Epidermal melanocyte (primary cell): ENCODE results near the gene CLIC2.
"Not testable (repeated sequence)": the region's sequence is repeated elsewhere in the genome, so short reads cannot be mapped to it uniquely, and the experiment has no call there.

Source experiments
- DNase-seq: peaks from one replicate; pipeline ENCODE4 v3.0.0; 2011; ENCODE audit warnings: low spot score; ENCODE audit not compliant: insufficient read length

CLIC2 gene

DNA sequence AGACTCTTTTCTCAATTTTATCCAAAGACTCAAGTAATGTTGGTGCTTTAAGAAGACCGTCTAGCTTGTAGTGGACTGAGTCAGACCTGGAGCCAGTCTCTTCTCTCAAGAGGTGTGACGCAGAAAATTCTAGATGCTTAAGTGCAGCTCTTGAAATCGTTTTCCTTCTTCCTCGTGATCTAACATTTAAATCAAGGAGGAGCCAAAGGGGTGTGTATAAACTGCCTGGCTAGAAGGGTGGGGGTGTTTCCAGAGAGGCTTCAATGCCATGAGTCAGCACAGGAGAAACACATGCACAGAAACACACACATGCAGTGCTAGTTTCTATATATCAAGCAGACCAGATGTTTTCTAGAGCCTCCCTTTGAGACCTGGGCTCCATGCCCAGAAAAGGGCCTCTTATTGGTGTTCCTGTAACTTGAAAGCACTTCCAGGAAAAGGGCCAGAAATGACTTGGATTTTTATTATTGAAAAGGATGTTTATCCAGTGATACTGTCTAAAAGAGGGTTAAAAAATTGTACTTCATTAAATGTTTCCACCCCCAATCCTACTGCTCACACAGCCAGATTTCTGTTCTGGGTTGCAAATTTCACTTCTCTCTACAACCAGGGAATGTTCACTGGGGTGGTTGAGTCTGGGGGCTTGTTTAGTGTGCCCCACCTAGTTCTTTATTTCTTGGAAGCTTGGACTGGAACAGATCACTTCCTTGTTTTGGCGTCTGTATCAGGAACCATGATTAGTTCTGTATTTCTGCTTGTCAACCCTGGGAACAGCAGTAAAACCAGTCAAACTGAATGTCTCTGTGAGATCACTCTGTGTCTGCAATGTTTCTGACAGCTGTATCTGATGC lies at the start of gene CLIC2:
Gene CLIC2 (minus strand): TSS at position 129 of the 851 bp plus-strand sequence. CDS start 187 bp downstream, outside the sequence.
- DNase-seq, result no peak

- not testable (repeated sequence) for DNase-seq
Observed at GRCh38 chrX:155382529-155382967, 48.1 kb upstream of the CLIC2 start.

DNA sequence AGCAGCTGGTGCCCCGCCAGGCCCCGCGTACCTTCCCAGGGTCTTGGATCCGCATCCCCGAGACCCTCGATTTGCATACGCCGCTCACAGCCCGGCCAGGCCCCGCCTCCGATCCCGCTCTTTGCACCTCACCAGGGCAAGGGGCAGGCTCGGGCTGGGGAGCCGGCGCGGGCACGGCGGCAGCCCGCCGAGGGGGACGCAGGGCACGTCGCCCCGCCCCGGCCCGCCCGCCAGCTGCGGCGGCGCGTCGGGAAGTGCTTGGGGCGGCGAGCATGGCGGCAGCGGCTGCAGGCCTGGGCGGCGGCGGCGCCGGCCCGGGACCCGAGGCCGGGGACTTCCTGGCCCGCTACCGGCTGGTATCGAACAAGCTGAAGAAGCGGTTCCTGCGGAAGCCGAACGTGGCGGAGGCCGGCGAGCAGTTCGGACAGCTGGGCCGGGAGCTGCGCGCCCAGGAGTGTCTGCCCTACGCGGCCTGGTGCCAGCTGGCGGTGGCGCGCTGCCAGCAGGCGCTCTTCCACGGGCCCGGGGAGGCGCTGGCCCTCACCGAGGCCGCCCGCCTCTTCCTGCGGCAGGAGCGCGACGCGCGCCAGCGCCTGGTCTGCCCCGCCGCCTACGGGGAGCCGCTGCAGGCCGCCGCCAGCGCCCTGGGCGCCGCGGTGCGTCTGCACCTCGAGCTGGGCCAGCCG lies 47.6 kb upstream of the CLIC2 start, which contains the start of gene F8A2:
Gene F8A2 (plus strand): TSS at position 253 of the 686 bp plus-strand sequence. CDS start 20 bp downstream, at position 273.
- DNase-seq, result not testable (repeated sequence)

DNA sequence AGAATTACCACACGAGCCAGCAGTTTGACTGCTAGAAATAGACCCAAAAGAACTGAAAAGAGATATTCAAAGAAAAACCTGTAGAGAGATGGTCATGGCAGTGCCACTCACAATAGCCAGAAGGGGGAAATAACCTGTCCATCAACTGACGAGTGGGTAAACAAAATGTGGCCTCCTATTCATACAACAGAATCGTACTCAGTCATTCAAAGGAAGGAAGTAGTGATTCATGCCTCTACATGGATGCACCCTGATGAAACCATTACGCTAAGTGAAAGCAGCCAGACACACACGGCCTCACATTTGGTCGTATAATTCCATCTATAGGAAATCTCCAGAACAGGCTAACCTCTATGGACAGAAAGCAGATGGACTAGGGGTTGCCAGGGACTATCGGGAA lies 45.4 kb upstream of the CLIC2 start:
- not testable (repeated sequence) for DNase-seq

DNA sequence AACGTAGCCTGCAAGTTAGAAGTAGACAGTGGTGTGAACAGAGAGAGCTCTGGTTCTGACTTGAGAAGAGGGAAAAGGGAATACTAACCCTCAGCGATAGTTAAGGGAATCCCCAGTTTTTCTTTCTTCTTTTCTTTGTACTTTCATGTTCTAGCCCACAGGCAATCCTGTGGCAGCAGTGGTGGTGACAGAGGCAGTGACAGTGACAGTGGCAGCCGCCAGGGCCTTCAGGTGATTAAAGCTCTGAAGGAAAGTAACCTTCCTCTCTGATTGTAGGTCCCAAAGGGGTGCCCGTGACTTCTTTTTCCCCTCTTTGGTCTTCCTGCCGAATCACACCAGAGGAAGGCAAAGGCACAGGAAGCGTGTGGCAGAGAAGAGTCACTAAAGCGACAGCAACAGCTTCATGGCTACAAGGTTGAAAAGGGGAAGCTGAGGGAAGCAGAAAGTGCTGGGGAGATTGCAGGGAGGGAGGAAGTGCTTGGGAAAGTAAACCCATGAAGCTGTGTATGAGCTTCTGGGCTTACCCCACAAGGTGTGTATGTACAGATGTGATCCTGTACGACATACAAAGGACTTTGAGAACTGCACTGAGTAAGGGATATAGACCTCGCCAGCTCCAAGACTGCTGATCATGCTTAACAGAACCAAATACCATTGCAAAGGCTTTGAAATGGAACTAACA lies 39.5 kb upstream of the CLIC2 start:
- not testable (repeated sequence) for DNase-seq

DNA sequence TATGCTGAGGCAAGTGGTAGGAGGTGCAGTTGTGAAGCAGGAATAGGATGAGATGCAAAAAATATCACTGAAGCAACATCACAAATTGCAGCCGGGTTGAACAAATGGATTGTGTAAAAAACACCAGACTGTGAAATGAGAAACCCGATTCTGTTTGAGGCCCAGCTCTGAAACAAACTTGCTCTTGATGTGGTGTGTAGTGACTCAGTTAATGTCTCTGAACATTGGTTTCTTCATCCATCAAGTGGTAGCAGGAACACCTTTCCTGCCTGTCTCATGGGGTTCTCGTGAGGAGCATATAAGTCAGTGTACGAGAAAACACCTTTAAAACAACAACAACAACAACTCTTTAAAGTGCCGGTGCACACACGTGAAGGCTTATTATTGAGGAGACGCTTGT lies 29.3 kb upstream of the CLIC2 start:
- DNase-seq, result not testable (repeated sequence)

DNA sequence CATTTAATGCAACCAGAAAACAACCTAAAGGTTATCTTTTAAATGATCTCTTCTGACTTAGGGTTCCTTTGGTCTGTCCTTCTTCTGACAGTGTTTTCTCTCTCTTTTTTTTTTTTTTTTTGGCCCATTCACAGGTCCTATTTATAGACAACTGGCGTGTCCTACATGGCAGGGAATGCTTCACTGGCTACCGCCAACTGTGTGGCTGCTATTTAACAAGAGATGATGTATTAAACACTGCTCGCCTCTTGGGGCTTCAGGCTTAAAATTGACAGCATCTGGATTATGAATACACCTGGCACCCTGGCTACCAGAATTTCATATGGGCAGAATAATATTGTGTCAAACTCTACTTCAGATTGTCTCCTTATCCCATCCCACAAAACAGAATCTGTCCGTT lies 15.0 kb upstream of the CLIC2 start:
- DNase-seq, result not testable (repeated sequence)

DNA sequence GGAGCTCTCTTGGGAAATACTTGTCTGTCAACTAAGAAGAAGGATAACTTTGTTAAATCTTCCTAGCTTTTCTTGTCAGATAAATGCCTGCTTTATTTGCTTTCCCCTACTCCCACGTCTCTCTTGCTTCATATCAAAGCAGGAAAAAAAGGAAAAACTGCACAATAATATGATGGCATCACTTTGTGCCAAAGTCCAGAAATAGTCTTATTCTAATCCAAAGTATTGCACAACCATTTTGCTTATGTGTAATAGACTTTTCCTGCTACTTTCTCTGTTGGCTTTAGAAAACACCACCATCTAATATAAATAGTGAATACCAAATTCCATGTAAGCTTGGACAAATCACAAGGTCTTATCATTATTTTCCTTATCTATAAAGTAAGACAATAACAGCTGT lies 11.3 kb upstream of the CLIC2 start:
- not testable (repeated sequence) for DNase-seq

- not testable (repeated sequence) for DNase-seq
Observed at GRCh38 chrX:155335337-155335712, 911 bp upstream of the CLIC2 start.

- no peak for DNase-seq
Observed at GRCh38 chrX:155333544-155334100, 792 bp downstream of the CLIC2 start.

DNA sequence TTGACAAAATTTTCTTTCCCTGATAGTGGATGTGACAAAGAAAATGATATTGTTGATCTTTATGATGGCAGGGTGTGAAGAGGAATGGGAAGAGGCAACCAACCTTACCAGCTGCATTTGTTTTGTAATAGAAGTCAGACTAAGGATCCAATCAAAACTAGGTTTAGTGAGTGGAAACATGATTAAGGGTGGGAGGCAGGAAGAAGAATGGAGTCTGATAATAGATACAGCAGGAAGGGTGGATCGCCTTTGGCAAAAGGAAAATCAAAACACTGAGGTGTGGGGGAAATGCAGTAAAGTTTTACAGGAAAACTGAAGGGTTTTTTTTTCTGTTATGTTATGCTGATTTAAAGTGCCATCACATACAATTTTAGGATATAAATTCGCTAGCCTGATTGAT lies 3.4 kb downstream of the CLIC2 start:
- no peak for DNase-seq

- DNase-seq, result no peak
Observed at GRCh38 chrX:155329293-155329692, 5.1 kb downstream of the CLIC2 start.

- DNase-seq, result no peak
Observed at GRCh38 chrX:155326610-155327009, 7.8 kb downstream of the CLIC2 start.

GRCh38 chrX:155314260-155314659 lies 20.2 kb downstream of the CLIC2 start:
- DNase-seq, result no peak

- DNase-seq, result no peak
Observed at GRCh38 chrX:155313766-155314165, 20.6 kb downstream of the CLIC2 start.

- no peak for DNase-seq
Observed at GRCh38 chrX:155293771-155294170, 40.6 kb downstream of the CLIC2 start.

DNA sequence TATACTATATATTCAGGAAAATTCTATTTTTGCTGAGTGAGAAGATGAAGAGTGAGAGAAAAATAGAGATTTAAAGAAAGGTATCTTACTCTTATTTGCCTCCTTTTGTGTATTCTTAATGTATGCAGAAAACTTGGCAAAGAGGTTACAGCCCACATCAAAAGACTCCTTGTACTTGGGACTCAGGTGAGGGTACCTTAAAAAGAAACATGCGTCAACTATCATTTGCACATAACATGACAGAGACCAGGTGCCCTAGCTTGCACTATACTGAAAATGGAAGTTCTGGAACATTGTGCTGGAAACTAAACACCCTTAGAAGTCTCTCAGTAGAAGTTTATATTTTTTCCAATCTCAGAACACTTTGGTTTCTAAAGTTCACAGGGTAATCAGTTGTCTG lies 54.5 kb downstream of the CLIC2 start:
- no peak for DNase-seq

DNA sequence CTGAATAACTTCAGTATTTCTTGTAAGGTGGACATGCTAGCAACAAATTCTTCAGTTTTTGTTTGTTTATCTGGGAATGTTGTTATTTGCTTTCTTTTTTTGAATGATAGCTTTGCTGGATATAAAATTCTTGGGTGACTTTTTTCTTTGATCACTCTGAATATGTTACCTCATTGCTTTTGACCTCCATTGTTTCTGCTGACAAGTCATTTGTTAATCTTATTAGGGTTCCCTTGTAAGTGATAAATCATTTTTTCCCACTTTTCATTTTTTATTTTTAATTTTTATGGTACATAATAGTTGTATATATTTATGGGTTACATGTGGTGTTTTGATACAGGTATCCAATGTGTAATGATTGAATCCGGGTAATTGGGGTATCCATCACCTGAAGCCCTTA lies 63.4 kb downstream of the CLIC2 start:
- DNase-seq, result no peak

DNA sequence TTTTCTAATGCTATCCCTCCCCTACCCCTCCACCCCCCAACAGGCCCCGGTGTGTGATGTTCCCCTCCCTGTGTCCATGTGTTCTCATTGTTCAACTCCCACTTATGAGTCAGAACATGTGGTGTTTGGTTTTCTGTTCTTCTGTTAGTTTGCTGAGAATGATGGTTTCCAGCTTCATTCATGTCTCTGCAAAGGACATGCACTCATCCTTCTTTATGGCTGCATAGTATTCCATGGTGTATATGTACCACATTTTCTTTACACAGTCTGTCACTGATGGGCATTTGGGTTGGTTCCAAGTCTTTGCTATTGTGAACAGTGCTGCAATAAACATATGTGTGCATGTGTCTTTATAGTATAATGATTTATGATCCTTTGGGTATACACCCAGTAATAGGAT lies 66.4 kb downstream of the CLIC2 start:
- not testable (repeated sequence) for DNase-seq

- DNase-seq, result no peak
Observed at GRCh38 chrX:155266439-155266838, 68.0 kb downstream of the CLIC2 start.

DNA sequence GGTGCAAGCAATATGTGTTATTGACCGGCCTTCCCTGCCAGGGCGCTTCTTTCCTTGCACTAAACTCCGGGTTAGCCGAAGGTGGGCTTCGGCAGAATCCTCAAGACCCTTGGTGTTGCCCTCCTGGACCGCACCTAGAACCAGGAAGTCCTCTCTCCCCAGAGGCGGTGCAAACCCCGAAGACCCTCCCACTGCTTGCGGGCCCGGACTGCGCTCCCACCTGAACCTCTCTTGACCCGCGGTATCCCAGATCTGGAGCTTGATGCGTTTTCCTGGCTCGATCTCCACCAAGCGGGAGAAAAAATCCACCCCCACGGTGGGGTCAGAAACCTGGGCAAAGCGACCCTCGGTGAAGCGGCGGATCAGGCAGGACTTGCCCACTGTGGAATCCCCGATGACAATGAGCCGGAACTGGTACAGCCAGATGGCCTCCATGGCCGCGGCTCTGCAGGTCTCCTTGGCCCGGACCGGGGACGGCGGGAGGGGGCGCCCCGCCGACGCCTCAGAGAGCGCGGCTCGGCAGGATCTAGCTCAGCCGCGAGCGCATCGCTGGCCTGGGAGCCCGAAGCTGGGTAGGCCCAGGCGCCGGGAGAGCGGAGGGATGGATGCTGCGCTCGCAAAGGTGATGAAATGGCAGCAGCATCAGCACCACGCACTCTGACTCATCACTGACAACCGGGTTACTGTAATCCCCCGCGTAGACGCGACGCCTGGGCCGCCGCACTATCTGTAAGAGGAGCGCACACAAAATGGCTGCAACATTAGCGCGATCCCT lies 70.4 kb downstream of the CLIC2 start, which contains the start of gene RAB39B:
Gene RAB39B (minus strand): TSS at position 638 of the 775 bp plus-strand sequence. CDS start 203 bp downstream, at position 435.
- no peak for DNase-seq
